H1 (cell line): ENCODE measurements around the gene SEC61A1. TPM values are rescaled to one million over a fixed set of nuclear protein-coding genes. Genes with fewer than 3 reads are reported as not detected.

Experiments used
- CHD2 ChIP-seq: IDR thresholded peaks from 2 replicates; pipeline ENCODE4 v1.6.1; 2012; ENCODE audit warnings: low read length, improper control_type of control experiment
- EGR1 ChIP-seq: IDR thresholded peaks from 2 replicates; pipeline ENCODE4 v1.6.1; 2011; ENCODE audit warnings: low read depth, low read length, borderline replicate concordance
- KDM1A ChIP-seq: fragments of 200-600, 300-600 bp; sonication (generic); IDR thresholded peaks from 2 replicates; pipeline ENCODE4 v1.7.1; 2016; ENCODE audit warnings: mild to moderate bottlenecking, low read length, borderline replicate concordance
- RNF2 ChIP-seq: fragments of 200-900, 300-1000 bp; sonication (generic); IDR thresholded peaks from 2 replicates; pipeline ENCODE4 v1.7.1; 2016; ENCODE audit warnings: borderline replicate concordance, low read depth, mild to moderate bottlenecking, antibody characterized with exemption, low read length; ENCODE audit not compliant: poor library complexity, severe bottlenecking; ENCODE audit errors: missing control alignments
- SRF ChIP-seq: IDR thresholded peaks from 2 replicates; pipeline ENCODE4 v1.6.1; 2011; ENCODE audit warnings: mild to moderate bottlenecking, low read depth, low read length, moderate library complexity
- polyA plus RNA-seq, 7 experiments: library from polyadenylated mRNA; depleted of rRNA in 3 of 7; stranded (reverse) in 5 of 7; unstranded in 2 of 7; fragments of >200 nt in 5 of 7; fragments of 200-250 nt in 2 of 7; gene quantifications; 1 replicate in 5 of 7; 2 replicates in 1 of 7; 4 replicates in 1 of 7; pipeline versions ENCODE4 v1.2.1 to v1.2.3, GENCODE V29; 2011 to 2013; ENCODE audit warnings: missing spikeins in 2 of 7, mixed read lengths in 2 of 7
- total RNA-seq: library from RNA; stranded (reverse); fragmentation: NEBNext Ultra II Directional; extraction: Animal tissue kit (Norgen Biotek cat#: 25700); gene quantifications from 2 replicates; pipeline ENCODE4 v1.2.1, GENCODE V29; 2021
- TF ChIP-seq, protein P1 (sequence below): fragments of 300-600 bp; sonication (generic); IDR thresholded peaks from 2 replicates; pipeline ENCODE4 v1.7.1; 2012; ENCODE audit warnings: low read length, moderate library complexity, mild to moderate bottlenecking, inconsistent platforms; ENCODE audit not compliant: insufficient replicate concordance
- TF ChIP-seq, protein P2 (sequence below): IDR thresholded peaks from 2 replicates; pipeline ENCODE4 v1.6.1; 2012; ENCODE audit warnings: inconsistent platforms

The SEC61A1 gene
- total and polyA plus RNA-seq, 2 of the 8 experiments (the other 6 are each of a cell fraction or from before 2014, with no cell fraction given) = 133 to 165 TPM

DNA sequence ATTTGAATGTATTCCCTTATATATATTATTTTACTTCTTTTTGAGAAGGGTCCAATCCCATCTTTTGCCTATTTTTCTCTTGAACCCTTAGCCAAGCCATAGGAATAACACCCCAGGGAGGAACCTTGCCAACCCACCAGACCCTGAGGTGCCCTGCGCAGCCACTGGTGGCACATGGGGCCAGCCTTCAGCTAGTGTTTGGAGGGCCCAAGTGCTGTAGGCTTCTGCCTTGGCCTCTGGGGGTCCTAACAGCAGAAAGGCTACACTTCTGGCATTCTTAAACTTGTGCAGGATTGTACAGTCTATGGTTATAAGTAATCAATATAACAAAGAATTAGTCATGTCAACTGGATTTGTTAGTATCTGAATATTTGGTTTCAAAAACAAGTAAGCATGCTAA is 36.9 kb downstream of the SEC61A1 start (continued):
- TF ChIP-seq, protein P1, sequence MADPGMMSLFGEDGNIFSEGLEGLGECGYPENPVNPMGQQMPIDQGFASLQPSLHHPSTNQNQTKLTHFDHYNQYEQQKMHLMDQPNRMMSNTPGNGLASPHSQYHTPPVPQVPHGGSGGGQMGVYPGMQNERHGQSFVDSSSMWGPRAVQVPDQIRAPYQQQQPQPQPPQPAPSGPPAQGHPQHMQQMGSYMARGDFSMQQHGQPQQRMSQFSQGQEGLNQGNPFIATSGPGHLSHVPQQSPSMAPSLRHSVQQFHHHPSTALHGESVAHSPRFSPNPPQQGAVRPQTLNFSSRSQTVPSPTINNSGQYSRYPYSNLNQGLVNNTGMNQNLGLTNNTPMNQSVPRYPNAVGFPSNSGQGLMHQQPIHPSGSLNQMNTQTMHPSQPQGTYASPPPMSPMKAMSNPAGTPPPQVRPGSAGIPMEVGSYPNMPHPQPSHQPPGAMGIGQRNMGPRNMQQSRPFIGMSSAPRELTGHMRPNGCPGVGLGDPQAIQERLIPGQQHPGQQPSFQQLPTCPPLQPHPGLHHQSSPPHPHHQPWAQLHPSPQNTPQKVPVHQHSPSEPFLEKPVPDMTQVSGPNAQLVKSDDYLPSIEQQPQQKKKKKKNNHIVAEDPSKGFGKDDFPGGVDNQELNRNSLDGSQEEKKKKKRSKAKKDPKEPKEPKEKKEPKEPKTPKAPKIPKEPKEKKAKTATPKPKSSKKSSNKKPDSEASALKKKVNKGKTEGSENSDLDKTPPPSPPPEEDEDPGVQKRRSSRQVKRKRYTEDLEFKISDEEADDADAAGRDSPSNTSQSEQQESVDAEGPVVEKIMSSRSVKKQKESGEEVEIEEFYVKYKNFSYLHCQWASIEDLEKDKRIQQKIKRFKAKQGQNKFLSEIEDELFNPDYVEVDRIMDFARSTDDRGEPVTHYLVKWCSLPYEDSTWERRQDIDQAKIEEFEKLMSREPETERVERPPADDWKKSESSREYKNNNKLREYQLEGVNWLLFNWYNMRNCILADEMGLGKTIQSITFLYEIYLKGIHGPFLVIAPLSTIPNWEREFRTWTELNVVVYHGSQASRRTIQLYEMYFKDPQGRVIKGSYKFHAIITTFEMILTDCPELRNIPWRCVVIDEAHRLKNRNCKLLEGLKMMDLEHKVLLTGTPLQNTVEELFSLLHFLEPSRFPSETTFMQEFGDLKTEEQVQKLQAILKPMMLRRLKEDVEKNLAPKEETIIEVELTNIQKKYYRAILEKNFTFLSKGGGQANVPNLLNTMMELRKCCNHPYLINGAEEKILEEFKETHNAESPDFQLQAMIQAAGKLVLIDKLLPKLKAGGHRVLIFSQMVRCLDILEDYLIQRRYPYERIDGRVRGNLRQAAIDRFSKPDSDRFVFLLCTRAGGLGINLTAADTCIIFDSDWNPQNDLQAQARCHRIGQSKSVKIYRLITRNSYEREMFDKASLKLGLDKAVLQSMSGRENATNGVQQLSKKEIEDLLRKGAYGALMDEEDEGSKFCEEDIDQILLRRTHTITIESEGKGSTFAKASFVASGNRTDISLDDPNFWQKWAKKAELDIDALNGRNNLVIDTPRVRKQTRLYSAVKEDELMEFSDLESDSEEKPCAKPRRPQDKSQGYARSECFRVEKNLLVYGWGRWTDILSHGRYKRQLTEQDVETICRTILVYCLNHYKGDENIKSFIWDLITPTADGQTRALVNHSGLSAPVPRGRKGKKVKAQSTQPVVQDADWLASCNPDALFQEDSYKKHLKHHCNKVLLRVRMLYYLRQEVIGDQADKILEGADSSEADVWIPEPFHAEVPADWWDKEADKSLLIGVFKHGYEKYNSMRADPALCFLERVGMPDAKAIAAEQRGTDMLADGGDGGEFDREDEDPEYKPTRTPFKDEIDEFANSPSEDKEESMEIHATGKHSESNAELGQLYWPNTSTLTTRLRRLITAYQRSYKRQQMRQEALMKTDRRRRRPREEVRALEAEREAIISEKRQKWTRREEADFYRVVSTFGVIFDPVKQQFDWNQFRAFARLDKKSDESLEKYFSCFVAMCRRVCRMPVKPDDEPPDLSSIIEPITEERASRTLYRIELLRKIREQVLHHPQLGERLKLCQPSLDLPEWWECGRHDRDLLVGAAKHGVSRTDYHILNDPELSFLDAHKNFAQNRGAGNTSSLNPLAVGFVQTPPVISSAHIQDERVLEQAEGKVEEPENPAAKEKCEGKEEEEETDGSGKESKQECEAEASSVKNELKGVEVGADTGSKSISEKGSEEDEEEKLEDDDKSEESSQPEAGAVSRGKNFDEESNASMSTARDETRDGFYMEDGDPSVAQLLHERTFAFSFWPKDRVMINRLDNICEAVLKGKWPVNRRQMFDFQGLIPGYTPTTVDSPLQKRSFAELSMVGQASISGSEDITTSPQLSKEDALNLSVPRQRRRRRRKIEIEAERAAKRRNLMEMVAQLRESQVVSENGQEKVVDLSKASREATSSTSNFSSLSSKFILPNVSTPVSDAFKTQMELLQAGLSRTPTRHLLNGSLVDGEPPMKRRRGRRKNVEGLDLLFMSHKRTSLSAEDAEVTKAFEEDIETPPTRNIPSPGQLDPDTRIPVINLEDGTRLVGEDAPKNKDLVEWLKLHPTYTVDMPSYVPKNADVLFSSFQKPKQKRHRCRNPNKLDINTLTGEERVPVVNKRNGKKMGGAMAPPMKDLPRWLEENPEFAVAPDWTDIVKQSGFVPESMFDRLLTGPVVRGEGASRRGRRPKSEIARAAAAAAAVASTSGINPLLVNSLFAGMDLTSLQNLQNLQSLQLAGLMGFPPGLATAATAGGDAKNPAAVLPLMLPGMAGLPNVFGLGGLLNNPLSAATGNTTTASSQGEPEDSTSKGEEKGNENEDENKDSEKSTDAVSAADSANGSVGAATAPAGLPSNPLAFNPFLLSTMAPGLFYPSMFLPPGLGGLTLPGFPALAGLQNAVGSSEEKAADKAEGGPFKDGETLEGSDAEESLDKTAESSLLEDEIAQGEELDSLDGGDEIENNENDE = no peak
- TF ChIP-seq CHD2 (no peak), SRF (no peak), RNF2 (no peak), EGR1 (no peak), KDM1A (no peak)
- TF ChIP-seq, protein P2, sequence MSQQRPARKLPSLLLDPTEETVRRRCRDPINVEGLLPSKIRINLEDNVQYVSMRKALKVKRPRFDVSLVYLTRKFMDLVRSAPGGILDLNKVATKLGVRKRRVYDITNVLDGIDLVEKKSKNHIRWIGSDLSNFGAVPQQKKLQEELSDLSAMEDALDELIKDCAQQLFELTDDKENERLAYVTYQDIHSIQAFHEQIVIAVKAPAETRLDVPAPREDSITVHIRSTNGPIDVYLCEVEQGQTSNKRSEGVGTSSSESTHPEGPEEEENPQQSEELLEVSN = no peak
